ENCODE measurements around the gene DNASE1L3.
"Not testable (repeated sequence)": the region's sequence is repeated elsewhere in the genome, so short reads cannot be mapped to it uniquely, and the experiment has no call there.

The DNASE1L3 gene

DNA sequence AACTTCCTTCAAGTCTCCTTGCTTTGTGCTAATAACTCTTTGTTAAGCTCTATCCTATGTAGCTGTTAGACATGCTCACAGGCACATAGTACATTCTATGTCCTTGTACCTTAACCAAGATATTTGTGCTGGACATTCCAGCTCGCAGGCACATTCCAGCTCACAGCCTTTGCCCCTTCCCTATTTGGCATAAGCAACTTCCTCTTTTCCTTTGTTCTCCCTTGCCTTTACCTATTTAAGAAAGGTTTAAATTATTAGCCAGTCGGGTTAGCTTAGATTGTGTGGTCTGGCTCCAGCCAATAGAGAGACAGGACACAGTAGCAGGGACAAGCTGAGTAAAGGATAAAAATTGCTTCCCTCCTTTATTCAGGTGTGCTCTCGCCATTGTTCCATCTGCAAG lies 9.3 kb downstream of the DNASE1L3 start:
- not testable (repeated sequence) for DNase-seq (ENCODE audit: low read depth in 2 of 2, low spot score in 1 of 2)

DNA sequence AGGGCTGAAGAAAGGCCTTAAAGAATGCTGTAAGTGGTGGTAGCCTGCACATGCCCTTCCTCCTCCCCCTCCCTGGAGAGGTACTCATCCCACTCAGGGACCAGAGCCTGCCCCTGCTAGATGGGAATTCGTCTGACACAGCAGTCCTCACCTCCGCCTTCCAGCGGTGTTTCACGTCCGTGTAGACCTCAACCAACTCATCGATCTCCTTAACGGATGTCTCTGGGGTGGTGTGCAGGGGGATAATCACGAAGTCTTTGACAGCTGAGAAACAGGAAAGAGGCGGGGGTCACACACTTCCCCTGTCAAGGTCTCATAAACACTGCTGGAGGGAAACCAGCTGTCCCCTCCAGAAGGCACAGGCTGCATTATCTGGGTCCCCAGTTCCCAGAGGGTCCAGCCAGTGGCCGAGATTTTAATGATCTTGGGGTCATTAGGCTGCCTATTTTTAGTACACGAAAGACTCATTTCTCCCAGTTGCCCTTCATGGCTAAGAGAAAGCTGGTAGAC lies 9.9 kb downstream of the DNASE1L3 start:
- no peak for DNase-seq (ENCODE audit: low read depth in 2 of 2, low spot score in 1 of 2)

- no peak for DNase-seq (ENCODE audit: low read depth in 2 of 2, low spot score in 1 of 2)
These were observed 10.6 kb downstream of the DNASE1L3 start for GRCh38 chr3:58200121-58200709.

DNA sequence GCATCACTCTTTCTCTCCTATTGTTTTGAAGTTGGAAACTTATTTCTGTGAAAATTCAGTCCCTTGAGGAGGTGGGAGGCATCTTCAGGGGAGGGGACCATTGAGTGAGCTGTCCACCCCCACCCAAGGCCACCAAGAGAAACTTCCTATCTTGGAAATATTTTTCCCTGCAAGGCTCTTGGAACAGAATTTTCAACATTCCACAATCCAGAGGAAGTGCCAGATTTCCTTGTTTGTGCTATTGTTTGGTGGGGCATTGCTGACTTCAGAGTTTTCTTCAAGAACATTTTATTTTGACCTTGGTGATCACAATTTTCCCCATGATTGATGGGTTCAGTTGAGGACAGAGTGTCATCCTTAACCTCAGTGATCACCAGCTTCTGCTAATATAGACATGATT lies 12.0 kb downstream of the DNASE1L3 start:
- no peak for DNase-seq (ENCODE audit: low read depth in 2 of 2, low spot score in 1 of 2)

DNA sequence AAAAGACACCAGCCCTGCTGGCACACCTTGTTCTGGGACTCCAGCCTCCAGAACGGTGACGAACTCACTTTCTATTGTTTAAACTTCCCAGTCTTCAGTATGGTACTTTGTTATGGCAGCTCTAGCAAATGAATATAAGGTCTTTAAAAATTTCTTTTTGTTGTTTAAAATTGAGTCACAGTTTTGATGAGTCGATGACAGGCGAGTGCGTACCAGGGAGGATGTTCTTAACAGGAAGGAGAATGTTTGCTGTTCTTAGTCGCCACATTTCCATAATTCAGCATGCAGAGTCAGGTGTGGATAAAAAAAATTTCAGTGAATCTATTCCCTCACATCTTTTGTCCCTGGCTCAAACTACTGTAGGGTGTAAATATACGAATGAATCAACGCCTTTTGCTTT lies 12.4 kb downstream of the DNASE1L3 start:
- no peak for DNase-seq (ENCODE audit: low read depth in 2 of 2, low spot score in 1 of 2)

DNA sequence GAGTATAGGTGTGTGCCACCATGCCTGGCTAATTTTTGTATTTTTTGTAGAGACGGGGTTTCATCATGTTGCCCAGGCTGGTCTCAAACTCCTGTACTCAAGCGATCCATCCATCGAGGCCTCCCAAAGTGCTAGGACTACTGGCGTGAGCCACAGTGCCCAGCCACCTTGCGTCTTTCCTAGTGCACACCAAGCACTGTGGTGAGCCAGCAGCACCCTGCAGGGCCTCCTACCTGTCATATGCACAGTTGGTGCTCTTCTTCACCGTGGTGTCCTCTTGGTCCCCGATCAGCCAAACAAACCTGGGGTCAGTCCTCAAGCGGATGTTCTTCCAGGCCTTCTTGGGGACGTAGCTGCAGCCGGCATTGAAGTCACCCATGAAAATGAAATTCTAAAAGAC lies 13.2 kb downstream of the DNASE1L3 start:
- DNase-seq (ENCODE audit: low read depth in 2 of 2, low spot score in 1 of 2): no peak

GRCh38 chr3:58193682-58194407 lies 16.9 kb downstream of the DNASE1L3 start:
- no peak for DNase-seq (ENCODE audit: low read depth in 2 of 2, low spot score in 1 of 2)

DNA sequence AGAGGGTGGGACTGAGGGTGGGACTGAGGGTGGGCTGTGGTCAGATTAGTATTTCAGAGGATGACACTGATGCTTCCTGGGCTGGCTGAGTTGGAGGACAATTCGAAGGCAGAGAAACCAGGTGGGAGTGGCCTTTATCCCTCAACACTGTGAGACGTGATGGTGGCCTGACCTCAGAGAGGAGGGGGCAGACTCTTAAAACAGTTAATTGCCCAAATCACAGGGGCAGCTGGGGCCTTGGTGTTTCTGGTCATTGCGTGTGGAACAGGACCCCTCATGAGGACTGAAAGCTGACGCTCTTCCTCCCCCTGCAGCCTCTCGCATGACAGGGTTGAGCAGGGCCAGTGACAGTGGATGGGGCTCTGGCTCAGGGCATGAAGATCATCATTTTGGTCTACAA lies 18.7 kb downstream of the DNASE1L3 start:
- DNase-seq (ENCODE audit: low read depth in 2 of 2, low spot score in 1 of 2): no peak

GRCh38 chr3:58191361-58191991 lies 19.3 kb downstream of the DNASE1L3 start:
- DNase-seq (ENCODE audit: low read depth in 2 of 2, low spot score in 1 of 2): no peak

GRCh38 chr3:58190882-58191281 lies 19.9 kb downstream of the DNASE1L3 start:
- no peak for DNase-seq (ENCODE audit: low read depth in 2 of 2, low spot score in 1 of 2)

- DNase-seq (ENCODE audit: low read depth in 2 of 2, low spot score in 1 of 2): no peak
These were observed 20.5 kb downstream of the DNASE1L3 start for GRCh38 chr3:58190291-58190690.

DNA sequence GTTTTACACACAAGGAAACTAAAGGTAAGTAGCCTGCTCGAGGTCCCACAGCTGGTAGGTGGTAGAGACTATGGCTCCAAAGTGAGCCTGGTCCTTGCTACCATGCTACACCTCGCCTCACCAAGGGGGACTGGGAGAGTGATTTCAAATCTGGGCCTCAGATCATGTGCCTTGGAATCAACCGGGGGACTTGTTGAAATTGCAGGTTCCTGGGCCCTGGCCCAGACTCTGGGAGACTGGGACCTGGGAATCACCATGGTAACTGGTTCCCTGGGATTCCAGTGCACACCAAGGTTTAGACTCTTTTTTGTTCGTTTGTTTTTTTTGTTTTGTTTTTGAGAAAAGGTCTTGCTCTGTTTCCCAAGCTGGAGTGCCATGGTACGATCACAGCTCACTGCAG lies 21.1 kb downstream of the DNASE1L3 start:
- no peak for DNase-seq (ENCODE audit: low read depth in 2 of 2, low spot score in 1 of 2)

DNA sequence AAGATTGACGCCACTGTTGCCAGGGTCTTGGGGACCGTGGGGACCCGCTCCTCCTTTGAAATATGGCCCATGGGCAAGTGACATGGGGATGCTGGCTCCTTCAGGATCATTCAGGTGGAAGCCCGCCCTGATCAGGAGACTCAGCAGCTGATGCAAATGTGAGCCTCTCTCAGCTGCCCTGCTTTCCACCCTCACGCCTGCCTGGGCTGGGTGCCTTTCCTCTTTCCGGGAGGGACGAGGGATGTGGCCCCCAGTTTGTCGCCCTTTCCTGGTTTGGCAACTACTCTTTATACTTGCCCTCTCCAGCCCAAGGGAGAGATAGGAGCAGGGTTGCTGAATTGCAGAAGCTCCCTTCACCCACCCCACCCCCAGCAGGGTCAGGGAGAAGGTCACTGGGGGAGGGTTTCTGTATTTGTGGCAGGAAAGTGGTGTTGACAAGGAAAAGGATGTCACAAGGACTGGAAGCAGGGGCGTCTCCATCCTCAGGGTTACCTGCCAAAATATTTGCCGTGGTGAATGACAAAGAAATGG lies 21.8 kb downstream of the DNASE1L3 start:
- DNase-seq (ENCODE audit: low read depth in 2 of 2, low spot score in 1 of 2): no peak

DNA sequence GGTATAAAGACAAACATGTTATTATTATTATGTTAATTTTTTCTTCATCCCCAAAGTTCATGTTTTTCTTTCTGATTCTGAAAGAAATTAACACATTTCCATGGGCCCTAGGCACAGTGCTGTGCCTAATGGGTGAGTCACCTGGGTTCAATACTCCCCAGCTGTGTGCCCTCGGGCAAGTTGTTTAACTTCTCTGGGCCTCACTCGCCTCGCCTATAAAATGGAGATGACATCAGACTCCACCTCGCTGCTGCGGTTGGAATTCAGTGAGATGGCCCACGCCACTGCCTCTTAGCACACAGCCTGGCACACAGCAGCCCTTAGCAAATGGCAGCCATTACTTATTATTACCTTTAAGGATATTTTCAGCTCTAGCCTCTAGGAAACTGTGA lies 22.6 kb downstream of the DNASE1L3 start:
- DNase-seq (ENCODE audit: low read depth in 2 of 2, low spot score in 1 of 2): no peak

DNA sequence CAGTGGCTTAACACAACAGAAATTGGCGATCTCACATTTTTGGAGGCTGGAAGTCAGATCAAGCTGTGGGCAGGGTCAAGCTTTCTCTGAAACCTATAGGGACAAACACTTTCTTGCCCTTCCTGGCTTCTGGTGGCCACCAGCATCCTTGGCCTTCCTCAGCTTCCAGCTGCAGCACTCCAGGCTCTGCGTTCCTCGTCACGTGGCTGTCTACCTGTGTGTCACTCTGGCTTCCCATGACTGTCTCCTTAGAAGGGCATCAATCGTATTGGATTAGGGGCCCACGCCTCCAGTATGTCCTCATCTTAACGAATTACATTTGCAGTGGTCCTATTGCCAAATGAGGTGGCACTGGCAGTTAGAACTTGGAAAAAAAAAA lies 25.8 kb downstream of the DNASE1L3 start:
- DNase-seq (ENCODE audit: low read depth in 2 of 2, low spot score in 1 of 2): no peak

DNA sequence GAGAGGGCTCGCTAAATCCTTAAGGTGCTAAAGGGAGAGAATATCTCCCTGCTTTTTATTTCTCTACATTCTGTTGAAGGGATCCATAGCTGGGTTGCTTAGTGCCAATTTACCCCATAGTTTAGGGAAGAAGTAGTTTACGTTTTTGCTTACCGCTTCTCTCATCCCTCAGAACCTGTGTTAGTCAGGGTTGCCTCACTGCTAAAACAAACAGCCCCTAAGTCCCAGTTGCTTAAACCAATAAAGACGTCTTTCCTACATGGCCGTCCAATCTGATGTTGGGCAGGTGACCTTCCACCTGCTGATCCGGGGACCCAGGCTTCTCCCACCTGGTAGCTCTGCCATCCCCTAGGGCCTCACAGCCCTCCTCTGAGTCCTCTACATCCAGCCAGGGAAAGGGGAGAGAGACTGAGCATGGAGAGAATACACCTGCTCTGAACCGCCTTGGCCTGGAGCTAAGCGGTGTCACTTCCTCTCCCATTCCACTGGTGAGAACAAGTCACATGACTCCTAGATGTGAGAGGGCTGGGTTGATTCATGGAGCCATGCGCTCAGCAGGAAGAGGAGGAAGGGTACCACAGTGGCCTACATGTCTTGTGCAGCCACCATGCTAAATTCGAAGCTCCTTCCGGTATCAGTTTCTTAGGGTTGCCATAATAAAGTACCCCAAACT lies 26.3 kb downstream of the DNASE1L3 start:
- no peak for DNase-seq (ENCODE audit: low read depth in 2 of 2, low spot score in 1 of 2)

- DNase-seq (ENCODE audit: low read depth in 2 of 2, low spot score in 1 of 2): no peak
These were observed 26.9 kb downstream of the DNASE1L3 start for GRCh38 chr3:58183891-58184290.

DNA sequence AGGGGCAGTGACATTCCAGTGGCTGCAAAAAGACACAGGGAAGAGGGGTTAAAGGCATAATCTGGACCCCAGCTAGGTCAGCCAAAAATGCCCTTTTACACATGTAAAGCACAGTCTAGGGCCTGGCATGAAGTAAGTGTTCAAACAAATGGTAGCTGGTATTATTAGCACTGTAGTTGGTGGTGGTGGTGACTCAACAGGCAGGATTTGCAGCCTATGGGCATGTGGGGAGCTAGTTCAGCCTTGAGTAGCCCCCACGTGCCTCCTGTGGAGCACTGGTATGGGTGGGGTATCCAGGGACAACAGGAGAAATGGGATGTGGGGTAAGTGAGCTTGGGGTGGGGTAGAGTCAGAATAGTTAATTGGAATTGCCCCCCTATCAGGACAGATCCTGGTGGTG lies 27.6 kb downstream of the DNASE1L3 start:
- no peak for DNase-seq (ENCODE audit: low read depth in 2 of 2, low spot score in 1 of 2)

- DNase-seq (ENCODE audit: low read depth in 2 of 2, low spot score in 1 of 2): no peak
These were observed 29.7 kb downstream of the DNASE1L3 start for GRCh38 chr3:58180940-58181587.

DNA sequence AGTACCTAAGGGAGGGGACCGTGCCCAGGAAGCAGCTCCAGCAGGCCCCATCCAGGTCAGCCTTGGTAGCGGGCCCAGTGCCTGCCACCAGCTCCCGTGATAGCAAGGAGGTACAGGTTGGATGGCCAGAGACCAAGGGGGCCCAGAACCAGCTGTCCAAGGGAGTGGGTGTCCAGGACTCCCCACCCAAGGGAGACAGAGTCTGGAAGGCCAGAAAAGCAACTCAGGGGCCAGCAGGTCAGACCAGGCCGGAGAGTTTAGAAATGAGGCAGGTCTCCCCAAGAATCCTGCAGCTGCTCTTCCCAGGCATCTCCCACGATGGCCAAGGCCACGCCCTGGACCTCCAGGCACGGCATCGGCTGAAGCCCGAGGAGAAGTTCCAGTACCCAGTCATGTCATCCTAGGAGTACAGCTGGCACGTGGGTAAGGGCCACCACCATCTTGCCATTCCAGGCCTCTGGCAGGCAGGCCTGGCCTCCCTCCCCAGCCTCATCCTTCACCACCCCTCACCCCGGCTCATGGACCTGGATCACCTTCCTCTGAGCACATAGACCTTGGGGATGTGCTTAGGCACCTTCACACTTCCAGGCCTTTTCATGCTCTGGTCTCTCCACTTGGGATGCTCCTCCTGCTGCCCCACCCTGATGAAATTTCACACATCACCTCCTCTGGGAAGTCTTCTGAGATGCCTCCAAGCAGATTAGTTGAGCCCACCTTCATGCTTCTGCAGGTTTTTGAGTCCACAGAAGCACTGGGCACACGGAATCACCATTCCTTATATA lies 30.5 kb downstream of the DNASE1L3 start:
- no peak for DNase-seq (ENCODE audit: low read depth in 2 of 2, low spot score in 1 of 2)
